ENCODE measurements around the gene ZRANB1. TPM values are rescaled to one million over a fixed set of nuclear protein-coding genes. Genes with fewer than 3 reads are reported as not detected.
A peak's percentile ranks its signal among the peaks of the same experiment; 100 is the strongest.

Gene ZRANB1
- total RNA-seq, 1 donor from 2014 or later = 29.5 TPM

- FAIRE-seq (no peak), DNase-seq (ENCODE audit: low read depth) (no peak)
- no peaks in the 10 kb centered on the region for H3K36me3 ChIP-seq (ENCODE audit: control insufficient read depth, insufficient read depth, low read length)
- no peak overlapping the region for H3K4me3 ChIP-seq (ENCODE audit: low read depth, low read length)
- H3K27me3 ChIP-seq (ENCODE audit: control insufficient read depth, insufficient read depth, low read length) = no peaks in the 10 kb centered on the region
- no peak for TF ChIP-seq CTCF (IDR thresholded peaks at IDR 0.05; ENCODE audit: insufficient read depth, low read length, severe bottlenecking)
Observed at GRCh38 chr10:124923684-124924083, 18.2 kb upstream of the ZRANB1 start.

- DNase-seq (ENCODE audit: low read depth) (no peak), FAIRE-seq (no peak)
- Histone ChIP-seq H3K4me3 (ENCODE audit: low read depth, low read length) (no peak overlapping the region), H3K27me3 (ENCODE audit: control insufficient read depth, insufficient read depth, low read length) (no peaks in the 10 kb centered on the region), H3K36me3 (ENCODE audit: control insufficient read depth, insufficient read depth, low read length) (no peaks in the 10 kb centered on the region)
- no peak for TF ChIP-seq CTCF (IDR thresholded peaks at IDR 0.05; ENCODE audit: insufficient read depth, low read length, severe bottlenecking)
Observed at GRCh38 chr10:124926548-124926947, 15.4 kb upstream of the ZRANB1 start.

GRCh38 chr10:124928087-124928486 is 13.8 kb upstream of the ZRANB1 start:
- no peak for FAIRE-seq
- DNase-seq (ENCODE audit: low read depth) = no peak

GRCh38 chr10:124928545-124928944 is 13.4 kb upstream of the ZRANB1 start:
- DNase-seq (ENCODE audit: low read depth) (no peak), FAIRE-seq (no peak)
- TF ChIP-seq CTCF (IDR thresholded peaks at IDR 0.05; ENCODE audit: insufficient read depth, low read length, severe bottlenecking) = no peak
- H3K36me3 ChIP-seq (ENCODE audit: control insufficient read depth, insufficient read depth, low read length) = no peaks in the 10 kb centered on the region
- H3K4me3 ChIP-seq (ENCODE audit: low read depth, low read length) = no peak overlapping the region
- no peaks in the 10 kb centered on the region for H3K27me3 ChIP-seq (ENCODE audit: control insufficient read depth, insufficient read depth, low read length)

More at GRCh38 chr10:124928087-124928486, 13.8 kb upstream of the ZRANB1 start:
- Histone ChIP-seq H3K27me3 (ENCODE audit: control insufficient read depth, insufficient read depth, low read length) (no peaks in the 10 kb centered on the region), H3K36me3 (ENCODE audit: control insufficient read depth, insufficient read depth, low read length) (no peaks in the 10 kb centered on the region), H3K4me3 (ENCODE audit: low read depth, low read length) (no peak overlapping the region)
- no peak for TF ChIP-seq CTCF (IDR thresholded peaks at IDR 0.05; ENCODE audit: insufficient read depth, low read length, severe bottlenecking)

GRCh38 chr10:124935946-124936345 is 6.0 kb upstream of the ZRANB1 start:
- no peak overlapping the region for H3K4me3 ChIP-seq (ENCODE audit: low read depth, low read length)
- FAIRE-seq = no peak
- TF ChIP-seq CTCF (IDR thresholded peaks at IDR 0.05; ENCODE audit: insufficient read depth, low read length, severe bottlenecking) = no peak
- no peaks in the 10 kb centered on the region for H3K36me3 ChIP-seq (ENCODE audit: control insufficient read depth, insufficient read depth, low read length)
- H3K27me3 ChIP-seq (ENCODE audit: control insufficient read depth, insufficient read depth, low read length) = no peaks in the 10 kb centered on the region
- peak; percentile 77 for DNase-seq (ENCODE audit: low read depth)

- no peak for TF ChIP-seq CTCF (IDR thresholded peaks at IDR 0.05; ENCODE audit: insufficient read depth, low read length, severe bottlenecking)
- DNase-seq (ENCODE audit: low read depth) (no peak), FAIRE-seq (no peak)
- Histone ChIP-seq H3K36me3 (ENCODE audit: control insufficient read depth, insufficient read depth, low read length) (no peaks in the 10 kb centered on the region), H3K27me3 (ENCODE audit: control insufficient read depth, insufficient read depth, low read length) (no peaks in the 10 kb centered on the region), H3K4me3 (ENCODE audit: low read depth, low read length) (no peak overlapping the region)
Observed at GRCh38 chr10:124936813-124937212, 5.1 kb upstream of the ZRANB1 start.

Data from bronchial epithelial cell (primary cell).